H1 (cell line): ENCODE data around the gene RPP14. TPM values are rescaled to one million over a fixed set of nuclear protein-coding genes. Genes with fewer than 3 reads are reported as not detected.

Source experiments
- CTCF ChIA-PET: fragments of 300-600 bp; sonication (Branson Sonifier 250); formaldehyde crosslinking; loops from one replicate; lab custom pipeline; 2021; ENCODE audit not compliant: partially characterized antibody; lab: Charles Lee
- POLR2A ChIA-PET: fragments of 300-600 bp; sonication (Branson Sonifier 250); formaldehyde crosslinking; loops from one replicate; lab custom pipeline; 2021; ENCODE audit warnings: inconsistent platforms; ENCODE audit not compliant: partially characterized antibody; lab: Charles Lee
- DNase-seq, 2 experiments: peaks; one replicate each; pipeline versions ENCODE4 v3.0.0 to v3.0.0-alpha.2; 2010 to 2022; ENCODE audit warnings: low spot score in 2 of 2, low read depth in 1 of 2, mixed read lengths in 1 of 2
- FAIRE-seq: peaks from 2 replicates; lab custom pipeline; 2011; peaks lifted over from hg19 to GRCh38; lab: Jason Lieb, UNC
- H2AFZ ChIP-seq: 2 replicates; pipeline ENCODE4 v1.8.1; 2012; ENCODE audit warnings: low read length, inconsistent platforms
- H2AK5ac ChIP-seq: 2 replicates; pipeline ENCODE4 v1.6.1; 2013; ENCODE audit warnings: low read depth, low read length
- H2BK120ac ChIP-seq: replicated peaks from 2 replicates; pipeline ENCODE3; 2013; ENCODE audit warnings: low read depth, low read length, inconsistent platforms
- H2BK12ac ChIP-seq: 2 replicates; pipeline ENCODE4 v1.6.1; 2013; ENCODE audit warnings: low read depth, low read length
- H2BK15ac ChIP-seq: 2 replicates; pipeline ENCODE4 v1.6.1; 2013; ENCODE audit warnings: low read length
- H2BK20ac ChIP-seq: 2 replicates; pipeline ENCODE4 v1.6.1; 2013; ENCODE audit warnings: low read length
- H2BK5ac ChIP-seq: 2 replicates; pipeline ENCODE4 v1.6.1; 2013; ENCODE audit warnings: low read depth, low read length
- H3K14ac ChIP-seq: 2 replicates; pipeline ENCODE4 v1.6.1; 2013; ENCODE audit warnings: inconsistent platforms; ENCODE audit not compliant: insufficient read length
- H3K18ac ChIP-seq: 2 replicates; pipeline ENCODE4 v1.6.1; 2013; ENCODE audit warnings: low read length; ENCODE audit errors: extremely low read depth
- H3K23ac ChIP-seq: 2 replicates; pipeline ENCODE4 v1.6.1; 2013; ENCODE audit warnings: inconsistent platforms; ENCODE audit not compliant: insufficient read length
- H3K23me2 ChIP-seq: 2 replicates; pipeline ENCODE4 v1.6.1; 2013; ENCODE audit warnings: low read depth, low read length
- H3K27ac ChIP-seq: 2 replicates; pipeline ENCODE4 v1.6.1; 2011; ENCODE audit warnings: low read depth, low read length, inconsistent platforms
- H3K27me3 ChIP-seq, 4 experiments: replicated peaks in 1 of 4; 1 replicate in 1 of 4; 2 replicates in 3 of 4; pipeline versions ENCODE4 v1.6.1 to v1.8.1; 2011 to 2013; ENCODE audit warnings: low read length in 3 of 4, mild to moderate bottlenecking in 3 of 4, inconsistent platforms in 2 of 4, mixed read lengths in 2 of 4, moderate library complexity in 1 of 4; ENCODE audit not compliant: control insufficient read depth in 3 of 4, insufficient read depth in 3 of 4; ENCODE audit errors: extremely low read depth in 1 of 4
- H3K36me3 ChIP-seq, 4 experiments: 2 replicates each; pipeline versions ENCODE4 v1.6.1 to v1.8.1; 2011 to 2013; ENCODE audit warnings: mild to moderate bottlenecking in 4 of 4, low read length in 3 of 4, moderate library complexity in 2 of 4, control low read depth in 1 of 4, inconsistent platforms in 1 of 4; ENCODE audit not compliant: insufficient read depth in 4 of 4, control insufficient read depth in 2 of 4
- H3K4ac ChIP-seq: replicated peaks from 2 replicates; pipeline ENCODE3; 2013; ENCODE audit warnings: low read length, low read depth, mixed read lengths, inconsistent platforms; ENCODE audit not compliant: insufficient read length
- H3K4me1 ChIP-seq, 4 experiments: replicated peaks in 1 of 4; 1 replicate in 1 of 4; 2 replicates in 3 of 4; pipeline versions ENCODE4 v1.6.1 to v1.8.1; 2011 to 2013; ENCODE audit warnings: low read length in 3 of 4, inconsistent platforms in 2 of 4, mixed read lengths in 1 of 4; ENCODE audit not compliant: insufficient read depth in 4 of 4, control insufficient read depth in 3 of 4
- H3K4me2 ChIP-seq, 2 experiments: 2 replicates each; pipeline versions ENCODE4 v1.6.1 to v1.8.1; 2011 to 2013; ENCODE audit warnings: low read depth in 2 of 2, low read length in 2 of 2, control low read depth in 1 of 2, inconsistent platforms in 1 of 2, mild to moderate bottlenecking in 1 of 2; ENCODE audit not compliant: insufficient read depth in 1 of 2
- H3K4me3 ChIP-seq, 4 experiments: fragments of 200-600, 300-600 bp in 1 of 4; sonication (generic), shearing (Covaris generic), sonication (Bioruptor Twin) in 1 of 4; 2 replicates each; pipeline versions ENCODE4 v1.5.1 to v1.8.1; 2011 to 2016; ENCODE audit warnings: low read length in 4 of 4, low read depth in 3 of 4, control low read depth in 2 of 4, inconsistent platforms in 2 of 4, mild to moderate bottlenecking in 2 of 4, mixed read lengths in 1 of 4, moderate library complexity in 1 of 4; ENCODE audit not compliant: insufficient read depth in 2 of 4; ENCODE audit errors: extremely low read depth in 1 of 4
- H3K56ac ChIP-seq: replicated peaks from 2 replicates; pipeline ENCODE3; 2013; ENCODE audit warnings: low read depth, mild to moderate bottlenecking, mixed read lengths, low read length, inconsistent platforms; ENCODE audit not compliant: insufficient read length
- H3K79me1 ChIP-seq: 2 replicates; pipeline ENCODE4 v1.6.1; 2013; ENCODE audit warnings: low read depth, low read length, control low read depth
- H3K79me2 ChIP-seq, 2 experiments: 2 replicates each; pipeline versions ENCODE4 v1.6.1 to v1.8.1; 2012 to 2013; ENCODE audit warnings: low read length in 2 of 2, mild to moderate bottlenecking in 2 of 2, inconsistent platforms in 1 of 2; ENCODE audit not compliant: insufficient read depth in 2 of 2, control insufficient read depth in 1 of 2
- H3K9ac ChIP-seq, 4 experiments: replicated peaks in 1 of 4; 1 replicate in 1 of 4; 2 replicates in 3 of 4; pipeline versions ENCODE4 v1.6.1 to v1.8.1; 2011 to 2013; ENCODE audit warnings: low read depth in 3 of 4, low read length in 3 of 4, control low read depth in 2 of 4, mild to moderate bottlenecking in 2 of 4, moderate library complexity in 2 of 4, inconsistent platforms in 1 of 4; ENCODE audit errors: extremely low read depth in 1 of 4
- H3K9me3 ChIP-seq, 2 experiments: 2 replicates each; pipeline versions ENCODE4 v1.6.1 to v1.8.1; 2012 to 2013; ENCODE audit warnings: mild to moderate bottlenecking in 2 of 2, moderate library complexity in 2 of 2, control low read depth in 1 of 2, inconsistent platforms in 1 of 2, low read depth in 1 of 2, low read length in 1 of 2, mixed read lengths in 1 of 2; ENCODE audit not compliant: insufficient read depth in 2 of 2
- H4K20me1 ChIP-seq, 2 experiments: replicated peaks in 1 of 2; 2 replicates each; pipeline versions ENCODE3 to v1.8.1; 2011 to 2013; ENCODE audit warnings: inconsistent platforms in 2 of 2, low read length in 2 of 2, mild to moderate bottlenecking in 1 of 2; ENCODE audit not compliant: insufficient read depth in 2 of 2, control insufficient read depth in 1 of 2
- H4K5ac ChIP-seq: 2 replicates; pipeline ENCODE4 v1.6.1; 2013; ENCODE audit warnings: low read length, low read depth, mixed read lengths, inconsistent platforms; ENCODE audit not compliant: insufficient read length
- H4K8ac ChIP-seq: 2 replicates; pipeline ENCODE4 v1.8.0; 2013; ENCODE audit warnings: mild to moderate bottlenecking, moderate library complexity, low read length, inconsistent platforms; ENCODE audit not compliant: insufficient read depth; ENCODE audit errors: extremely low read depth
- H4K91ac ChIP-seq: replicated peaks from 2 replicates; pipeline ENCODE3; 2013; ENCODE audit warnings: low read length, mixed read lengths, inconsistent platforms; ENCODE audit not compliant: insufficient read length
- BRCA1 ChIP-seq: IDR thresholded peaks from 2 replicates; pipeline ENCODE4 v1.6.1; 2012; ENCODE audit warnings: low read depth, low read length, improper control_type of control experiment
- WGBS, 2 experiments: shearing (Covaris generic) in 1 of 2; methylation state at CpG; one replicate each; pipeline versions ENCODE4 v1.1.6 to v1.1.7; 2013 to 2015; ENCODE audit warnings: low lambda C conversion rate in 2 of 2, mixed read lengths in 2 of 2, inconsistent platforms in 1 of 2, low coverage in 1 of 2, missing lambda C conversion rate in 1 of 2; ENCODE audit not compliant: insufficient replicate concordance in 2 of 2, insufficient coverage in 1 of 2, insufficient read length in 1 of 2; ENCODE audit errors: extremely low coverage in 1 of 2, missing lambda C conversion rate in 1 of 2; 5-methylcytosine and 5-hydroxymethylcytosine counted together
- polyA plus RNA-seq, 7 experiments: library from polyadenylated mRNA; depleted of rRNA in 3 of 7; stranded (reverse) in 5 of 7; unstranded in 2 of 7; fragments of >200 nt in 5 of 7; fragments of 200-250 nt in 2 of 7; gene quantifications; 1 replicate in 5 of 7; 2 replicates in 1 of 7; 4 replicates in 1 of 7; pipeline versions ENCODE4 v1.2.1 to v1.2.3, GENCODE V29; 2011 to 2013; ENCODE audit warnings: missing spikeins in 2 of 7, mixed read lengths in 2 of 7
- total RNA-seq: library from RNA; stranded (reverse); fragmentation: NEBNext Ultra II Directional; extraction: Animal tissue kit (Norgen Biotek cat#: 25700); gene quantifications from 2 replicates; pipeline ENCODE4 v1.2.1, GENCODE V29; 2021

RPP14 gene
- total and polyA plus RNA-seq, 2 of the 8 experiments (the other 6 are each of a cell fraction or from before 2014, with no cell fraction given) = 11.7 to 23.4 TPM

DNA sequence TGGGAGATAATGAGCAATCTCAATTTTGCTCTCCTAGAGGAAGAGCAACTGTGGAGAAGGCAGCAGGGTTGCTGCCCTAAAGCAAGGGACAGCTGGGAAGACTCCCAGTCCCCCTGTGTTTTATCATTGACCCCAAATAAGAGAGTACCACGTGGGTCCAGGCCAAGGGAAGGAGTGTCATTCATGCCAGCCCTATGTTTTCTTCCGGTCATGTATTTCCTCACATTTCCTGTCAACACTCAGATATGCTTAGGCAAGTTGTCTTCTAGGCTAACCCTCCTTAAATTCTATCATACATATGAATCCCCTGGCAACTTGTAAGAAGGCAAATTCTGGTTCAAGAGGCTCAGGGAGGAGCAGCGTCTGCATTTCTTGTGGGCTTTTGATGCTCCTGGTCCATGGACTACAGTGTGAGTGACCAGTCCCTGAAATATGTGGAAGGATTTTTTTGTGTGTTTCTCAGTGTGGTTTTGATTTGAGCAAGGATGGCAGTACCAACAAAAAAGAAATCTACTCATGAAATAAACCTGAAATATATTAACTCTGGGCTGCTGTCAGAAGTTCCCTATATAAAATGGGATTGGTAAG lies 31.9 kb upstream of the RPP14 start:
- Histone ChIP-seq H3K9ac (no peak overlapping the region), H2BK20ac (no peak overlapping the region), H3K9me3 (no peaks in the 10 kb centered on the region), H3K27ac (no peak overlapping the region), H2AFZ (no peak overlapping the region), H4K91ac (no peak overlapping the region), H3K4me3 (no peak overlapping the region), H3K36me3 (no peaks in the 10 kb centered on the region), H2BK12ac (no peak overlapping the region), H2AK5ac (no peak overlapping the region), H3K23ac (no peak overlapping the region), H3K18ac (no peak overlapping the region), H2BK120ac (no peak overlapping the region), H2BK5ac (no peak overlapping the region), H3K4me2 (no peak overlapping the region), H4K8ac (no peak overlapping the region), H3K4me1 (no peaks in the 10 kb centered on the region), H2BK15ac (no peak overlapping the region), H4K20me1 (no peaks in the 10 kb centered on the region), H3K79me1 (no peaks in the 10 kb centered on the region), H3K4ac (no peak overlapping the region), H3K23me2 (peaks cover 2% of the 10 kb centered on the region; the same call in 1 of the 2 replicates), H3K14ac (no peak overlapping the region), H4K5ac (no peak overlapping the region), H3K27me3 (no peaks in the 10 kb centered on the region), H3K79me2 (no peaks in the 10 kb centered on the region), H3K56ac (no peak overlapping the region)
- no peak for DNase-seq
- POLR2A ChIA-PET = interaction anchor here (1.9 kb wide), 1 partner anchor 33 kb away, joined by 5 read pairs; the partner anchor contains the start of genes HTD2 and RPP14
- no peak for TF ChIP-seq BRCA1
- 76% methylated on average over 3 of the region's 3 CpGs; no CpG with 5 or more reads in 1 of the 2 experiments for WGBS, 2 experiments
- no peak for FAIRE-seq
- CTCF ChIA-PET = interaction anchor here (0.6 to 2.5 kb wide), 3 partner anchors 32 to 551 kb away, joined by 3 to 9 read pairs (median 6); partner anchors contain the start of genes HTD2 and RPP14
